IMR-90 (cell line): ENCODE measurements around the gene KCNS1.

Experiments used
- CEBPB ChIP-seq: IDR thresholded peaks from 2 replicates; pipeline ENCODE4 v1.6.1; 2012; ENCODE audit warnings: low read depth, low read length, improper control_type of control experiment
- CTCF ChIP-seq: conservative IDR thresholded peaks from 2 replicates; pipeline ENCODE4 v1.5.1; 2012; ENCODE audit warnings: mild to moderate bottlenecking, low read depth, low read length, improper control_type of control experiment
- MAFK ChIP-seq: IDR thresholded peaks from 2 replicates; pipeline ENCODE4 v1.6.1; 2012; ENCODE audit warnings: low read depth, low read length, improper control_type of control experiment
- MAZ ChIP-seq: IDR thresholded peaks from 2 replicates; pipeline ENCODE4 v1.6.1; 2012; ENCODE audit warnings: low read depth, mild to moderate bottlenecking, low read length, improper control_type of control experiment, moderate library complexity, borderline replicate concordance
- MXI1 ChIP-seq: IDR thresholded peaks from 2 replicates; pipeline ENCODE4 v1.6.1; 2012; ENCODE audit warnings: low read depth, mild to moderate bottlenecking, low read length, moderate library complexity, borderline replicate concordance
- POLR2A ChIP-seq: IDR thresholded peaks from 2 replicates; pipeline ENCODE4 v1.6.1; 2012; ENCODE audit warnings: mild to moderate bottlenecking, low read depth, low read length
- RAD21 ChIP-seq: IDR thresholded peaks from 2 replicates; pipeline ENCODE4 v1.6.1; 2012; ENCODE audit warnings: low read length, improper control_type of control experiment
- RCOR1 ChIP-seq: IDR thresholded peaks from 2 replicates; pipeline ENCODE4 v1.6.1; 2012; ENCODE audit warnings: mild to moderate bottlenecking, low read length, improper control_type of control experiment; ENCODE audit not compliant: insufficient replicate concordance
- RFX5 ChIP-seq: IDR thresholded peaks from 2 replicates; pipeline ENCODE4 v1.8.0; 2012; ENCODE audit warnings: low read depth, mild to moderate bottlenecking, low read length, moderate library complexity
- SMC3 ChIP-seq: fragments of 150-350 bp; IDR thresholded peaks from 2 replicates; pipeline ENCODE4 v1.6.1; 2016; ENCODE audit warnings: low read depth, mild to moderate bottlenecking, antibody characterized with exemption, low read length, moderate library complexity
- USF2 ChIP-seq: fragments of 150-350 bp; IDR thresholded peaks from 2 replicates; pipeline ENCODE4 v1.6.1; 2017; ENCODE audit warnings: mild to moderate bottlenecking, antibody characterized with exemption, low read length, low read depth

- TF ChIP-seq RAD21 (no peak), CTCF (no peak), RFX5 (no peak), MAFK (no peak), USF2 (no peak), SMC3 (no peak), POLR2A (no peak), MAZ (no peak), RCOR1 (no peak), MXI1 (no peak), CEBPB (no peak)
Observed at GRCh38 chr20:45115829-45116228, 14.9 kb upstream of the KCNS1 start.
